Astrocyte (in vitro differentiated cells and primary cell): ENCODE data around the gene DPCD.

Source experiments
- EZH2 ChIP-seq: IDR thresholded peaks from 2 replicates; pipeline ENCODE4 v1.6.1; 2012; ENCODE audit warnings: mild to moderate bottlenecking, low read length, inconsistent platforms; ENCODE audit not compliant: insufficient read depth
- TF ChIP-seq, protein P1 (sequence below): IDR thresholded peaks from 2 replicates; pipeline ENCODE4 v1.5.1; 2011; ENCODE audit warnings: low read depth, mild to moderate bottlenecking, inconsistent platforms, low read length, moderate library complexity; ENCODE audit not compliant: insufficient read depth

- TF ChIP-seq, protein P1, sequence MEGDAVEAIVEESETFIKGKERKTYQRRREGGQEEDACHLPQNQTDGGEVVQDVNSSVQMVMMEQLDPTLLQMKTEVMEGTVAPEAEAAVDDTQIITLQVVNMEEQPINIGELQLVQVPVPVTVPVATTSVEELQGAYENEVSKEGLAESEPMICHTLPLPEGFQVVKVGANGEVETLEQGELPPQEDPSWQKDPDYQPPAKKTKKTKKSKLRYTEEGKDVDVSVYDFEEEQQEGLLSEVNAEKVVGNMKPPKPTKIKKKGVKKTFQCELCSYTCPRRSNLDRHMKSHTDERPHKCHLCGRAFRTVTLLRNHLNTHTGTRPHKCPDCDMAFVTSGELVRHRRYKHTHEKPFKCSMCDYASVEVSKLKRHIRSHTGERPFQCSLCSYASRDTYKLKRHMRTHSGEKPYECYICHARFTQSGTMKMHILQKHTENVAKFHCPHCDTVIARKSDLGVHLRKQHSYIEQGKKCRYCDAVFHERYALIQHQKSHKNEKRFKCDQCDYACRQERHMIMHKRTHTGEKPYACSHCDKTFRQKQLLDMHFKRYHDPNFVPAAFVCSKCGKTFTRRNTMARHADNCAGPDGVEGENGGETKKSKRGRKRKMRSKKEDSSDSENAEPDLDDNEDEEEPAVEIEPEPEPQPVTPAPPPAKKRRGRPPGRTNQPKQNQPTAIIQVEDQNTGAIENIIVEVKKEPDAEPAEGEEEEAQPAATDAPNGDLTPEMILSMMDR = no peak
- TF ChIP-seq EZH2 = no peak
Measured at GRCh38 chr10:101560298-101561067, 27.6 kb upstream of the DPCD start.
